Smooth muscle cell (in vitro differentiated cells): ENCODE measurements around the gene OR2F2. TPM values are rescaled to one million over a fixed set of nuclear protein-coding genes. Genes with fewer than 3 reads are reported as not detected.

ENCODE experiments used
- DNase-seq: peaks from one replicate; lab custom pipeline; 2025; ENCODE audit not compliant: unreplicated experiment; lab: John Stamatoyannopoulos, UW
- H2AFZ ChIP-seq: fragments of 200-600 bp; sonication (generic); 2 replicates; pipeline ENCODE4 v1.6.0; 2016; ENCODE audit warnings: antibody characterized with exemption, low read depth, mild to moderate bottlenecking
- H3F3A ChIP-seq: fragments of 200-600 bp; sonication (generic); 2 replicates; pipeline ENCODE4 v1.6.0; 2017; ENCODE audit warnings: antibody characterized with exemption, low read depth
- H3K27ac ChIP-seq: fragments of 200-600 bp; sonication (generic); 2 replicates; pipeline ENCODE4 v1.5.1; 2016; ENCODE audit warnings: low read depth, mild to moderate bottlenecking
- H3K27me3 ChIP-seq: fragments of 200-600 bp; sonication (generic); 2 replicates; pipeline ENCODE4 v1.6.1; 2016; ENCODE audit warnings: low read depth, mild to moderate bottlenecking
- H3K36me3 ChIP-seq: fragments of 200-600 bp; sonication (generic); 2 replicates; pipeline ENCODE4 v1.5.1; 2016; ENCODE audit warnings: low read depth
- H3K4me1 ChIP-seq: fragments of 200-600 bp; sonication (generic); 2 replicates; pipeline ENCODE4 v1.5.1; 2016; ENCODE audit warnings: low read depth
- H3K4me2 ChIP-seq: fragments of 200-600 bp; sonication (generic); 2 replicates; pipeline ENCODE4 v1.6.0; 2016; ENCODE audit warnings: mild to moderate bottlenecking
- H3K4me3 ChIP-seq: fragments of 200-600 bp; sonication (generic); 2 replicates; pipeline ENCODE4 v1.5.1; 2016; ENCODE audit warnings: mild to moderate bottlenecking
- H3K79me2 ChIP-seq: fragments of 200-600 bp; sonication (generic); 2 replicates; pipeline ENCODE4 v1.6.0; 2016; ENCODE audit warnings: low read depth, mild to moderate bottlenecking
- H3K9ac ChIP-seq: fragments of 200-600 bp; sonication (generic); 2 replicates; pipeline ENCODE4 v1.6.0; 2016; ENCODE audit warnings: low read depth
- H3K9me3 ChIP-seq: fragments of 200-600 bp; sonication (generic); replicated peaks from 2 replicates; pipeline ENCODE4 v1.5.1; 2016; ENCODE audit warnings: low read depth
- H4K20me1 ChIP-seq: fragments of 200-600 bp; sonication (generic); 2 replicates; pipeline ENCODE4 v1.6.0; 2016; ENCODE audit warnings: low read depth
- CTCF ChIP-seq: fragments of 200-600 bp; sonication (generic); IDR thresholded peaks from 2 replicates; pipeline ENCODE4 v1.5.1; 2017; ENCODE audit warnings: borderline replicate concordance, mild to moderate bottlenecking, antibody characterized with exemption; ENCODE audit not compliant: insufficient read depth, poor library complexity, severe bottlenecking
- WGBS: methylation state at CpG from one replicate; pipeline ENCODE4 v1.1.7; 2016; ENCODE audit warnings: low lambda C conversion rate; 5-methylcytosine and 5-hydroxymethylcytosine counted together
- polyA plus RNA-seq: library from polyadenylated mRNA; unstranded; fragments of >200 nt; fragmentation: Nextera tagmentation; extraction: Ambion mirVana; gene quantifications from 2 replicates; pipeline ENCODE4 v1.2.1, GENCODE V29; 2016
- total RNA-seq: library from RNA; depleted of rRNA; stranded (reverse); fragments of >200 nt; gene quantifications from 2 replicates; pipeline ENCODE4 v1.2.3, GENCODE V29; 2014

The OR2F2 gene
- total and polyA plus RNA-seq, 2 experiments from 2014 or later, result not detected

- H3K9ac ChIP-seq, result no peak overlapping the region
- no peaks in the 10 kb centered on the region for H4K20me1 ChIP-seq
- DNase-seq, result no peak
- no peak overlapping the region for H3K4me2 ChIP-seq
- no peaks in the 10 kb centered on the region for H3K9me3 ChIP-seq
- no peaks in the 10 kb centered on the region for H3F3A ChIP-seq
- H3K27me3 ChIP-seq, result no peaks in the 10 kb centered on the region
- no peaks in the 10 kb centered on the region for H3K36me3 ChIP-seq
- H3K79me2 ChIP-seq, result no peaks in the 10 kb centered on the region
- no peaks in the 10 kb centered on the region for H3K4me1 ChIP-seq
- no peak overlapping the region for H3K4me3 ChIP-seq
- H2AFZ ChIP-seq, result no peak overlapping the region
- no peak overlapping the region for H3K27ac ChIP-seq
- 100% methylated on average over 1 of the region's 1 CpG for WGBS
- no peak for TF ChIP-seq CTCF
Measured at GRCh38 chr7:143929224-143929920, 5.7 kb upstream of the OR2F2 start.

GRCh38 chr7:143931739-143932138, 3.3 kb upstream of the OR2F2 start:
- peaks cover 4% of the 10 kb centered on the region for H3K4me1 ChIP-seq
- no peaks in the 10 kb centered on the region for H3K36me3 ChIP-seq
- TF ChIP-seq CTCF, result no peak
- H3K27me3 ChIP-seq, result no peaks in the 10 kb centered on the region
- H3K9me3 ChIP-seq, result no peaks in the 10 kb centered on the region
- H3K4me3 ChIP-seq, result no peak overlapping the region
- H3K79me2 ChIP-seq, result no peaks in the 10 kb centered on the region
- peak overlapping the region; percentile 46 for H3K4me2 ChIP-seq
- no peak overlapping the region for H2AFZ ChIP-seq
- no peak for DNase-seq
- H3F3A ChIP-seq, result peaks cover 6% of the 10 kb centered on the region
- peak overlapping the region; percentile 52 for H3K27ac ChIP-seq
- H4K20me1 ChIP-seq, result no peaks in the 10 kb centered on the region
- H3K9ac ChIP-seq, result no peak overlapping the region

GRCh38 chr7:143936087-143937009, 1.3 kb downstream of the OR2F2 start:
- no peaks in the 10 kb centered on the region for H3K27me3 ChIP-seq
- peaks cover 4% of the 10 kb centered on the region for H3K4me1 ChIP-seq
- no peak for DNase-seq
- peaks cover 6% of the 10 kb centered on the region for H3F3A ChIP-seq
- no peaks in the 10 kb centered on the region for H3K79me2 ChIP-seq
- H3K9me3 ChIP-seq, result no peaks in the 10 kb centered on the region
- H2AFZ ChIP-seq, result peak overlapping the region; percentile 14
- H3K4me2 ChIP-seq, result peak overlapping the region; percentile 70
- peak overlapping the region; percentile 98 for H3K27ac ChIP-seq
- no peak overlapping the region for H3K4me3 ChIP-seq
- WGBS, result 60% methylated on average over 4 of the region's 4 CpGs
- no peaks in the 10 kb centered on the region for H4K20me1 ChIP-seq
- H3K9ac ChIP-seq, result peak overlapping the region; percentile 79
- no peak for TF ChIP-seq CTCF
- no peaks in the 10 kb centered on the region for H3K36me3 ChIP-seq
